ENCODE results near the gene BLCAP. TPM values are rescaled to one million over a fixed set of nuclear protein-coding genes. Genes with fewer than 3 reads are reported as not detected.
"Not testable (repeated sequence)": the region's sequence is repeated elsewhere in the genome, so short reads cannot be mapped to it uniquely, and the experiment has no call there.

Gene BLCAP
- total RNA-seq, 1 experiment from 2014 or later: 115 TPM

DNA sequence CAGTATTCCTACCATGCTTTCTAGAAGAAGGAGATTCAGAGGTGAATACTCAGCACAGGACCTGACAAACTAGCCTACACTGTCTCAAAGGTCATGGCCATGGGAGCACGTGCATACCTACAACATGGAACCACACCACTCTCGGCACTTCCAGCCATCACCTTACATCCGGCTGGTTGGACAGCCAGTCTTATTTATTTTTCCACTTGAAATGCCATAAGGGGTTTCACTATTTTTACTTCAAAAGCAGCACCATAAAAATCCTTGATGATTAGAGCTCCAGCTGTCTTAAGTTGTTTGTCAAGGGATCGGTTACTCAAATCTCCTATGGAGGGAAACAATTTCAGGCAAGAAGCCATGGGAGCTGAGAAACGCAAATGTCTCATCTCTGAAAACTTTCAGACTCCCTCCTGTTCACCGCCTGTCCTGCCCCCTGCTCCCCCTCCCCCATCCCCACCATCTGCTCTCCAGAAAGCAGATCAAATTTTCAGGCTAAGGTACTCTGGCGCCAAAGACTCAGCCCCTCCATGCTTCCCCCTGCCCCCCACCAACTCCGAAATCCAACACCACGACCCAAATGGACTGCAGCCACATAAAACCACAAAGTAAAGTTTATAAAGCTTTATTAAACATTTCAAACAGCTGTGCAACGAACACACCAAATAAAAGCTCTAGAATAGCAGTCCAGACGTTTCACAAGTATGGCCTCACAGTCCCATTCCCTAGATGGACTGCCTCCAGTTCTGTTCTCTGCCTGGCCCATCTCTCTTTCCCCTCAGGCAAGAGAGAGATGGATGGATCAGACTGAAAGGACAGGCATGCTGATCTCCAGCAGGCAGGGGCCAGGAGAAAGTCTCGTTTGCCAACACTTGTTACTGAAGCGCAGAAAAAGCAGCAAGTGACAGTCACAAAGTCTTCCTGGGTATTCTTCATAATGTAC, 10.6 kb downstream of the BLCAP start:
- DNase-seq (ENCODE audit: low spot score): no peak

DNA sequence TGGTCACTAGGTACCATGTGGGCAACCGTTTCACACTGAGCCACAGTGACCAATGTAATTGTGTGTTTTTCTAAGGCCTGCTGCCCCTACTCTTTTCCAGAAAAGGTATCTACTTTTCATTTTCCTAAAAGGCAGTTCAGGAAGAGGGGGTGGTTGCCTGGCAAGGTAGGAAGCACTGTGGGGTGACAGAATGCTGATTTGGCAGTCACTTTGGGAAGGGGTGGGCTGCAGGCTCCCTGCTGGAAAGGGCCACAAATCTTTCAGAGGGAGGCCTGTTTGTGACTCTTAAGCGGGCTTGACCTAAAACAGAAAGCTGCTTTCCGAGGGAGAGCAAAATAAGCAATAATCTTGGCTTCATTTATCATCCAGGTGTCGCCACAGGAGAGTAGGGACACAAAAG, 11.8 kb downstream of the BLCAP start:
- no peak for DNase-seq (ENCODE audit: low spot score)

DNA sequence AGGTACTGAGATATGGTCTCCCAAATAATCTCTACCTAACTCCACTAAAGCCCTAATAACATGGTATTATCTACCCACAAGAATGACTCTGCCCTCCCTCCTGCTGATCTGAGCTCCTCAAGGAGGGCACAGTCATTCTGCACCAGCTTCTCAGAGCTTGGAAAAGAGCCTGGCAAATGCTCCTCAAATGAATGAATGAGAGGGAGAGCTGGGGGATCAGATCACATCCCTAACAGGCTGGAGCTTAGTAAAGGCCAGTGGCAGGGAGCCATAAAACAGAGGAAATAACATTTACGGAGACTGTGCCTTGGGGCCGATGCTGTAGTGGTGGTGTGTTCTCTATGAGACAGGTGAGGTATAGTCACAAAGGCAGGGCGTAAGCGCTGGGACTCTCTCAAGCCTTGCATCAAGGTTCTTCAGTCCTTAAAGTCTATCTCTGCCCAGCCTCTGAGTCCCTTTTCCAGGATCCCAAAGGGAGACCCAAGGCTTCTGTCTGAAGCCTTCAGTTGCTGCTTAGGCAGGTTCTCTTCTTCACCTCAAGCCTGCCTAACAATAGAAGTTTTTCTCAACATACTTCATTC, 13.8 kb downstream of the BLCAP start:
- DNase-seq (ENCODE audit: low spot score): no peak

DNA sequence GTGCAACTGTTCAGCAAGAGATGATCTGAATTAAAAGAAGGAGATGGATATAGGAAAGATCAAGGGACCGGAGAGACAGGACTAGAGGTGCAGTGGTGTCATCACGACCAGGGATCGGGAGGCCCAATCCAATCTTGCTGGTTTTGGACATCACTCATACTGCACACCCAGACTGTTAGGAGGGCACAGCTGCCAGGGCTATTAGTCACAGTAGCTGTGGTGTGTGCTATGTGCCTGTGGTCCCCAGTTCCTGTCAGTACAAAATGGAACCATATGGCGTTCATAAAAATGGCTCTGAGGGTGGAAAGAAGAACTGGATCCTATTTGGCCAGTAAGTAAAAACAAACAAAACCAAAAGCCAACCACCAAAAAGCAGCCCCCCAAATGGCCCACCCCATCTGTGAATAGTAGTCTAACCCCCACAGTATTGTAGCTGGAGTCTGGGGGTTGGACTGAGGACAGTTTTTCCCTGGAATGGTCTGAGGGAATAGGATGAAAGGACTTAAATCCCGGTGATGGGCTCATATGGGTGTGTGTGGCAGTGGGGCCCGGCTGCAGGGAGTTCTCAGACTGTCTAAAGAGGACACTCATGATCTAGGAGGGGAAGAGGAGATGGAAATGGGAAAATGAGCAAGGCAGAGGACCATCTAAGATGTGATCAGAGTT, 15.9 kb downstream of the BLCAP start:
- DNase-seq (ENCODE audit: low spot score): no peak

DNA sequence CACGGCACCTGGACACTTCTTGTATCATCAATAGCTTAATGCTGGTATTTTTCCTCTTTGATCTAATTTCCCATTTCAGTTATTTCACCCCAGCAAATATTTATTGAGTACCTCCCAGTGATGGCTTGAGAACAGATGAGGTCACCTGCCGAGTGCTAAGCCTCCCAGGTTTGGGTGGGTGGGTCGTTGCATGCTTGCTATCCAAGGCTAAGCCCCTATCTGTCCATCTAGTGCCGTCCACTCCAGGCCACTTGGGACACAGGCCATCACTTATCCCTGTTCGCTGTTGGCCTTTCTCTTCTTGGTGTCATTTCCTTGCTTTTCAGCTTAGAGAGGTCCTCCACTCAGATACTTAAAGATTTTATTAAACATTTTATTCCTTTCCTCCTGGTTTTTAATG, 17.4 kb downstream of the BLCAP start:
- no peak for DNase-seq (ENCODE audit: low spot score)

- DNase-seq (ENCODE audit: low spot score): peak; percentile 34
Measured at GRCh38 chr20:37506152-37506725, 21.4 kb downstream of the BLCAP start.

DNA sequence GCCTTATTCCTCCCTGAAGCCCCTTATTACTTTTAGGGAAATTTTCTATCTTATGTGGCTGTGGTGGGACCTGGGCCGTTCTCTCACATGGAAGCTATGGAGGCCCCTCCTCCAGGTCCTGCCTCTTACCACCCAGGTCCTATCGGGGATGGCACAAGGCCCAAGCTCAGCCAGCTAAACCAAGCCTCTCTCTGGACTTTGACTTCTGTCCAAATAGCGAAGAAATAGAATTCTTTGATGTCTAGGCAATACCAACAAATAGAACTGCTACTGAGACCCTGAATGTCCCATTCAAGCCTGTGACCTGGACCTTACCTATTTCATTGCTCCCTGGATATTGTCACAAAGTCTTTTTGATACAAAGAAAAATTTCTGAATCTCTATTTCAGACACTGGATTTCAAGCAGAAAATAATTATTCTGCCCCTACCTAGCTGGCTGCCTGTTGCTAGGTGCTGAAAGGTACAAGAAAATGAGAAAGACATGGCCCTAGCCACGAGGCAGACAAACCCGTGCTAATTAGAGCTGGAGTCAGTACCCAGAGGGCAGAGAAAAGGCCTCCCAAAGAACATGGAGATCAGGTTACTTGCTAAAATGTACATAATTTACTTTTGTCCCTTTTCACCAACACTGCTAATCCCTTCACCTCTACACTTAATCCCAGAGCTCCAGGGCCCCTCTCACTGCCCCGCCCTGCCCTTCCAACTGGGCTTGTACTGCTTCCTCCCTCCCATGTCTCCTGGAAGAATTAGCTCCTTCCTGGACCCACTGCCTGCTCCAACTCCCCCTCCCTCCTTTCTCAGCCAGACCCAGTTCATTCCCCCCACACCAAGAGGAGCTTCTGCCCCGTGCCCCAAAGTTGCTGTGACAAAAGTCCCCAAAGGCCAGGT, 22.2 kb downstream of the BLCAP start:
- no peak for DNase-seq (ENCODE audit: low spot score)

- DNase-seq (ENCODE audit: low spot score): no peak
Measured at GRCh38 chr20:37504404-37505096, 23.1 kb downstream of the BLCAP start.

- DNase-seq (ENCODE audit: low spot score): no peak
Measured at GRCh38 chr20:37503256-37503927, 24.3 kb downstream of the BLCAP start.

DNA sequence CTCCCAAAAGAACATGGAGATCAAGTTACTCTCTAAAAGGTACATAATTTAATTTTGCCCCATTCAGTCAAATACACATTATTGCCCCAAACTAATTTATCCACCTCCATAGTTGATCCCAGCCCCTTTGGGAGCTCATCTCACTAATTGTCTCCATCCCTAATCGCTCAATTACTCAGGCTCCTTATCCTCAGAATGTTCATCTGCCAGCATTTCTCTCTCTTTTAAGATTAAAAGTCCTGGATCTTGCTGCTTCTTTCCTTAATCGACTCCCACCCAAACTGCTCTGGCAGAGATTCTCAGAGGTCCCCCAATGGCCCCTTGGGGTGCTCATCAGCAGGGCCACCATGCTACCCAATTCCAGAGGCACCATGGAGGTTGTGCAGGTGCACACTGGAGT, 25.0 kb downstream of the BLCAP start:
- DNase-seq (ENCODE audit: low spot score): no peak

GRCh38 chr20:37501940-37502339, 25.7 kb downstream of the BLCAP start:
- DNase-seq (ENCODE audit: low spot score): peak; percentile 50

DNA sequence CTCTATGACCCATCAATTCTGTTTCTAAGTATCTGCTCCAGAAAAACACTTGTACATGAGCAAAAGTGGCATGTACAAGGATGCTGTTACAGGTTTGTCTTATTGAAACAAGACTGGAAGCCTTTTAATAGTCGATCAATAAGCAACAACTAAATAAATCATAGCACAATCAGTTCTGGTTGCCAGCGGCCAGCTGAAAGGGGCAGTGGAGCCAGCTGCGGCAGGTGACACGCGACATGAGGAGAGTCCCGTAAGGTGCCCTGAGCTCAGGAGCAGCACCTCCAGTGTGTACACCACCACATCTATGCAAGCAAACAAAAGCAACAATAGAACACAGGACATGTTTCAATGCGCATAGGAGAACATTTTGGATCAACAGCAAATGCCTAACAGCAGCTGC, 27.4 kb downstream of the BLCAP start:
- DNase-seq (ENCODE audit: low spot score): no peak

DNA sequence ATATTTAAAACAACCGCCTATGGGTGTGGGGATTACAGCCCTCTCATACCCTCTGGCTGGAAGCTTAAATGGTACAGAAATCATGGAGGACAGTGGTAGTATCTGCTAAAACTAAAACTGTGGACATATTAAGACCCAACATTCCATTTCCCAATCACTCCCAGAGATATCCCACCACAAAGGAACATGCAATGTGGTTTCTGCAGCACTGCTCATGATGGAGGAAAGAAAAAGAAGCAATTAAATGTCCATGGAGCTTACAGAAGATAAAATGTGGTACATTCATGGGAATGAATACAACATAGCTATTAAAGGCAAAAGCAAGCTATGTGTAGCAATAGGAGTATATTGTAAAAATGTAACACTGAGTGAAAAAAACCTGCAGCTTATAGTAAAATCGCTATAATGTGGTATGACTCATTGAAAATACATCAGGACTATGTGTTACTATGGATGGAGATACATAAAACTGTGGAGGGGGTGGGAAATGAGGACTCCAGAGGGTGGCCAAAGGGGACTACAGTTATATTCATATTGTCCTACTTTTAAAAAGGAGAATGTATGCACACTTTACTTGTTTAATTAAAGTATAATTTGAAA, 29.5 kb downstream of the BLCAP start:
- DNase-seq (ENCODE audit: low spot score): no peak

DNA sequence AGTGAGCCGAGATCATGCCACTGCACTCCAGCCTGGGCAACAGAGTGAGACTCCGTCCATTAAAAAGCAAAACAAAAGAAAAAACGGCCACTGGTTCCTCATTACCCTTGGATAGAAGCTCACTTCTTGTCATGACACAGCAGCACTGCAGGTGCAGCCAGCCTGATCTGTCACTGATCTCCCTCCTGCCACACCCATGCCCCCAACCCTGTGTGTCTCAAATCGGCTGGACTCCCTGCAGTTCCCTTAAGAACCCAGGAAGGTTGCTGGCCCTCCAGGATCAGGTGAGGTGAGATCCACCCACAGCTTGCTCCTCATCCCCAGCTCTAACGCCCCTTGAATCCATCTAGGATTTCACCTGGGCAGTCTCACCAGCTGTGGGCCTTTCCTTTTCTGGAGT, 32.9 kb downstream of the BLCAP start:
- DNase-seq (ENCODE audit: low spot score): no peak

DNA sequence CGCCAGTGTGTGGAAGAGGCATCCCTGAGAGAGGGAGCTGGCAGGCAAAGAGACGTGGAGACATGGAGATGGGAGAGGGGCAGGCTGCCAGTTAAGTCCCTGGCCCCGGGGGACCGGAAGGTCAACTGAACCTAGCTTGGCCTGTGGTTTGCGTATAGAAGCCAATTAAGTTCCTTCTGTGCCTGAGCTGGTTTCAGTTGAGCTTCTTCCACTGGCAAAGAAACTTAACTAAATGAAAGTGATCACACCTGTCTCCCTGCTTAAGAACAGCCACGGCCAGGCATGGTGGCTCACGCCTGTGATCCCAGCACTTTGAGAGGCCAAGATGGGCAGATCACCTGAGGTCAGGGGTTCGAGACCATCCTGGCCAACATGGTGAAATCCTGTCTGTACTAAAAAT, 33.4 kb downstream of the BLCAP start:
- no peak for DNase-seq (ENCODE audit: low spot score)

DNA sequence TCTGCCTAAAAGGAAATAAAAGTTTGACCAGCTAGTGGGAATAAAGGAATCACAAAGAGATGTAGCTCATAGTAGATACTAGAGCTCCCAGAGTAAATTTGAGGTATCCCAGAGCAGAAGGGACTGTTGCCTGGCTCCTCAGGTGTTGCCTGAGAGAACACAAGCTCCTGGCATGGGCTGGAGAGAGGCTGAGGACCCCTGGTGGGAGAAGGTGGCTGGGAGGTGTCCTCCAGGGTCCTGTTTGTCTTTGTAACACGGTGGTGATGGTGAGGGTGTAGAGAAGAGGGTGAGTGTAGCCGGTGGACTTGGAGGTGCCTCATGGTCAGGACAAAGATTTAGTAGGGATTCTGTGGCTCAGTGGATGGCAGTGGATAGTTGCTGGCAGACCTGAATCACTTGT, 34.7 kb downstream of the BLCAP start:
- DNase-seq (ENCODE audit: low spot score): no peak

DNA sequence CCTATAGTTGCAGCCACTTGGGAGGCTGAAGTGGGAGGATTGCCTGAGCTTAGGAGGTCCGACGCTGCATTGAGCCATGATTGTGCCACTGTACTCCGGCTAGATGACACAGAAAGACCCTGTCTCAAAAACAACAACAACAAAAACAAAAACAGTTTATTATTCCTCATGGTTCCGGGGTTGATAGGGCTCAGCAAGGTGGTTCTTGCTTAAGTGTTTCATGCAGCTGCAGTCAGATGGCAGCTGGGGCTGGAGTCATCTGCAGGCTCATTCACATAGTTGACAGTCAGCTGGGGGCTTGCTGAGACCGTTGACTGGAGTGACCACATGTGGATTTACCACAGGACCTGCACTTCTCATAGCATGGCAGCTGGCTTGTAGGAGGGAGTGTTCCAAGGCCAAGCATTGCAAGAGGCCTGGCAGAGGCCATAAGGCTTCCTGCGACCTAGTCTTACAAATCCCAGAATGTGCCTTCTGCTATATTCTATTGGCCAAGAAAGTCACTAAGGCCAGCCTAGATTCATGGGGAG, 35.5 kb downstream of the BLCAP start:
- DNase-seq (ENCODE audit: low spot score): no peak

- DNase-seq (ENCODE audit: low spot score): no peak
Measured at GRCh38 chr20:37490663-37491350, 36.9 kb downstream of the BLCAP start.

GRCh38 chr20:37486209-37486608, 41.5 kb downstream of the BLCAP start:
- DNase-seq (ENCODE audit: low spot score): not testable (repeated sequence)

Measured in HT-29 (cell line).